GM19452 (cell line): ENCODE data around the gene UGT2B11.
"Not testable (repeated sequence)": the region's sequence is repeated elsewhere in the genome, so short reads cannot be mapped to it uniquely, and the experiment has no call there.

ENCODE experiments used
- ATAC-seq: cut with Tn5 transposase; IDR thresholded peaks from one replicate; pipeline ENCODE4 v1.9.1; 2021; ENCODE audit not compliant: unreplicated experiment

UGT2B11 gene

DNA sequence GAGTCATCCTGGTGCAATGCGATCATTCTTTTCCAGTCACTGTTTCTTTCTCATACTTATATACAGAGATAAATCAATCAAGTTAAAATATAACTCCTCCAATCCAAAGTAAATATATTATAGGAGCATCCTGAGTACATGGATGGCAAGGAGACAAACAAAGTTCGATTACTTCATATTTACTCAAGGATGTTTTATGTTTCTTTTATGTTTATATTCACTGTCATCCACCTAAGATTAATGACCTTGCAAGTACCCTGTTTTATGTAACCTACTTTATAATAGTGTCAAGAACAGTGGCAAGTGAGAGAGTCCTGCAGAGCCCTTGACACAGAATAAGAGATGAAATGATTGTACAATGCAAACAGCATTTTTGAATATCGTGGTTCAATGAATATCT lies at the start of gene UGT2B11:
TSS of gene UGT2B11 (minus strand) at position 33 of the 400 bp plus-strand sequence. CDS start at position 7, 26 bp downstream.
- no peak for ATAC-seq

DNA sequence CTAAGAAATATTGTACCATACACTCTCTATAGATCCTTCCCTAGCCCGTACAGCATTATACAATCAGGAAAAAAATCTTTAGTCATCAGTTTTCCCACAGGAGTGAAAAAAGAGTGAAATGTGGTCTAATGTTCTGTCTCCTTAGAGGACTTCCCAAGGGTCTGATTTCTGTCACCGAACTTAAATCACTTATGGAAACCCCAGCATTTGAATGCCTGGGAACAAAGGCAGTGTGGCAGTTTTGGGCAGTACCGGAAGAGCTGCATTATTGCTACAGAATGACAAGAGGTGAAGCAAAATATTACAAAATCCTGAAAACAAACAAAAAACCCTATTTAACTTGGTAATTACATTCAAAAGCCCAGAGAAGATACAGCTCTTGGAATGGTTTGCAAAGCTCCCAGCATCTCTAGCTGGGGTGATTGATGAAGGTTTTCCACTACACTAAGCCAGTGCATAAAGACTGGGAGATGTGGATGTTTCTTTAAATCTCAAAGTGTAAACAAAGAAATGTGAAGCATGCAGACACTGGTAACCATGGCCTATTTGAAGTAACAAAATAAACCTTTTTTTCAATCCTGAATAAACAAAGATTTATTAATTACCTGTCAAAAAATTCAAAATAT lies 38.7 kb upstream of the UGT2B11 start:
- not testable (repeated sequence) for ATAC-seq

DNA sequence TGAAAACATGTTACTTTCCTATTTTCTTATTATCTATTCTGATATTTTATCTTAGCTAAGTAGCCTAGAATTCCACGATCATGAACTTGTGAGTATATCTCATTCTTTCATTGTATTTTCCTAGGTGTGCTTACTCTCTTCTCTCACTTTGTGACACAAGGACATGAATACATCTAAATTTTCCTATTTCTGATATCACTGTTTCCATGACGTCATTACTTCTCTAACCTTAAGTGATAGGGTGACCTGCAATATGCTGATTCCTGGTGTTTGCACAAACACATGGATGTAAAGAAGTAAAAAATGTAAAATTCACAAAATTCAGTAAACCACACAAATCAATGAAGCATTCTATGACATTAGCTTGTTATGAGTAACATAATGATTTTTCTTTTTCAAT lies 36.3 kb upstream of the UGT2B11 start:
- not testable (repeated sequence) for ATAC-seq

DNA sequence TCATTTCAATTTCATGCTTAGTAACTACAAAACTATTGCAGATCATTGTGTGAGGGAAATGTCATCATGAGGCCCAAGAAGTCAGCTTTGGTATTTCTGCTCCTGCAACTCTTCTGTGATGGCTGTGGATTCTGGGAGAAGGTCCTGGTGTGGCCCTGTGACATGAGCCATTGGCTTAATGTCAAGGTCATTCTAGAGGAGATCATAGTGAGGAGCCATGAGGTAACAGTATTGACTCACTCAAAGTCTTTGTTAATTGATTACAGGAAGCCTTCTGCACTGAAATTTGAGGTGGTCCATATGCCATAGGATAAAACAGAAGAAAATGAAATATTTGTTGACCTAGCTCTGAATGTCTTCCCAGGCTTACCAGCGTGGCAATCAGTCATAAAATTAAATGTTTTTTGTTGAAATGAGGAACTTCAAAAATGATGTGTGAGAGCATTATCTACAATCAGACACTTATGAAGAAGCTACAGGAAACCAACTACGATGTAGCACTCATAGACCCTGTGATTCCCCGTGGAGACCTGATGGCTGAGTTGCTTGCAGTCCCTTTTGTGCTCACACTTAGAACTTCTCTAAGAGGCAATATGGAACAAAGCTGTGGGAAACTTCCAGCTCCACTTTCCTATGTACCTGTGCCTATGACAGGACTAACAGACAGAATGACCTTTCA lies 28.2 kb upstream of the UGT2B11 start:
- not testable (repeated sequence) for ATAC-seq

DNA sequence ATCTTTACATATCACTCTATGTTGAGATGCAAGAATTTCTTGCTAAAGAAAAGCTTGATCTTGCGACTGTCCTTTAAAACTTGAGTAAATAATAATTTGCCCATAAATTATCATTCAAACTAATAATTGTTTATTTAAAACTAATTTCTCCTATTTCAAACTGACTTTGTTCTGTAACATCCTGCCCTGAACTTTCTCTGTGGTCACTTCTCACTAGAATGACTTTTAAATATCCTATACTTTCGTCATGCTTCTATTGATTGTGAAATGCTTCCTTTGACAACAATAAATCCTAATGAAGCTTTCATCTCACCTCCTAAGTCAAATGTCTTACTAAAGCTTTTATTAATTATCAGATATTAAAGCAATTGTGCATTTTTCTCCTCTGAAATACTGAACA lies 27.2 kb upstream of the UGT2B11 start:
- not testable (repeated sequence) for ATAC-seq

GRCh38 chr4:69240787-69241186 lies 26.2 kb upstream of the UGT2B11 start:
- not testable (repeated sequence) for ATAC-seq

- ATAC-seq = no peak
Observed at GRCh38 chr4:69239557-69240168, 25.1 kb upstream of the UGT2B11 start.

- no peak for ATAC-seq
Observed at GRCh38 chr4:69239092-69239491, 24.5 kb upstream of the UGT2B11 start.

GRCh38 chr4:69224891-69225290 lies 10.3 kb upstream of the UGT2B11 start:
- no peak for ATAC-seq

DNA sequence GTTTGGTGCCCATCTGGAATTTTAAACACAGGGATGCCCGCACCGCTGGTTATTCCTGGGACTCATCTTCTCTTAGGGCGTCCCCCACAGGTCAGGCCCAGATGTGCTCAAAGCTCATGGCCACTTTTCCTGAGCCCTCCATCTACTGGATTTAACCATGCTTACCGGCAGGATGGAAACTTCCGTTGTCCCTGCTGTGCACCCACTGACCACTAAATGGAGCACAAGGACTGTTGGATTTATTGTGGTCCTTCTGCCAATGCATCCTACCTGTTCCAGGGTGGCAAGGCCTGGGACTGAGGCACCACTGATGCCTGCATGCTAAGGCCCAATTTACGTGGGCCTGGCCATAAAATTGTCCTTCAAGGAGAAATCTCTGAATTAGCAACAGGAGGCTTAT lies 8.7 kb upstream of the UGT2B11 start:
- not testable (repeated sequence) for ATAC-seq

GRCh38 chr4:69218491-69218890 lies 3.9 kb upstream of the UGT2B11 start:
- not testable (repeated sequence) for ATAC-seq

DNA sequence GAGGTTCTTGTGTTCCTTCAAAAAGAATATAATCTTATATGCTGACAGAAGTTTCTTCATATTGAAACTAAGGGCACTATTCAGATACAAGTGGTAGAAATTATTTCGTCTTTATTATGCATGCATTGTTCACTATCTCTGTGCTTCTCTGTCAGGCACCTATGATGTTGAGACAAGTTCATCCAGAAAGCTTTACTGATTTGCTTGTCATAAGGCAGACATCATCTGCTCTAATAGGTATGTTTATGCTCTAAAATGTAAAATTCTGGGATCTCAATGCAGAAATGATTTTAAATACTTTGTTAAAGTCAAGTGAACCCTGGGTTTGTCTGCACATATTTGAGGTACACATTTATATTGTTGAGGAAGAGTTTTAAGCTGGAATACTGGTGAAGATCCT lies 3.6 kb downstream of the UGT2B11 start:
- ATAC-seq = no peak

DNA sequence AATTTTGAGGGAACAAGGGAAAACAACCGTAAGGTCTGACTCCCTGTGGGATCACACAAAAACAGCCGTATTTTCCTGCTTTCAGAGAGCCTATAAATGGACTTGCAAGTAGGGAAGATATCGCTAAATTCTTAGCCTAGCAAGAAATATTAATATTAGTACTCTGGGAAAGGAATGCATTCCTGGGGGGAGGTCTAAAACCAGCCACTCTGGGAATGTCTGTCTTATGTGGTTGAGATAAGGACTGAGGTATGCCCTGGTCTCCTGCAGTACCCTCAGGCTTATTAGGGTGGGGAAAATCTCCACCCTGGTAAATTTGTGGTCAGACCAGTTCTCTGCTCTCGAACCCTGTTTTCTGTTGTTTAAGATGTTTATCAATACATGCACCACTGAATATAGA lies 16.0 kb downstream of the UGT2B11 start:
- not testable (repeated sequence) for ATAC-seq

DNA sequence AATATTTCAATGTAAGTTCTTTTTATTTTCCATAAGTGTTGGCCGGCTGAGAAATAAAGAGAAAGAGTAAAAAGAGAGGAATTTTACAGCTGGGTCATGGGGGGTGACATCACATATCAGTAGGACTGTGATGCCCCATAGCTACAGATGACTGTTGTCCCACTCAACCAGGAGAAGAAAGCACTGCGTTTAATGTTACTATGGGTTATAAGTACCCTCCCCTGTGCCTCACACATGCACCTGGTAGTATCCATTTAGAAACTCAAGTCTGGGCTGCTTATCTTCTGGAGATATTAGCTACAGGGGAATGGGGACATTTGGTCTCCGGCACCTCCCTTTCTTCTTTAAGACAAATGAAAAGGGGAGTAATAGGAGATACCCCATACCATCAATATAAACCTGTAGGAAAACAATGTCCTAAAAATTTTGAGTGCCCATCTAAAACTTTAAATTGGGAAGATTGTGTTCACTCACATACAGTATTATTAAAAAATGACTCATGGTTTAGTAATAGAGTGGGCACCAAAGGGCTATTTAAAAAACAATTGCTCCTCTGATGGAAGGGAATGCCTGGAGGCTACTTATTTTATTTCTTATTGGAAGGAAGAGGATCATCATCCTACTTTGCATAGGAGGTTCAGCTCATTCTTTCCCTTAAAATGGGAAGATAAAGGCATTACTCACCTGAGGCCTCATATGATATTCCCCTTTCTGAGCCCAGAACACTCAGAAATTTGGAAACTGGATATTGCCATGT lies 18.2 kb downstream of the UGT2B11 start:
- no peak for ATAC-seq

GRCh38 chr4:69194166-69194565 lies 20.4 kb downstream of the UGT2B11 start:
- no peak for ATAC-seq

DNA sequence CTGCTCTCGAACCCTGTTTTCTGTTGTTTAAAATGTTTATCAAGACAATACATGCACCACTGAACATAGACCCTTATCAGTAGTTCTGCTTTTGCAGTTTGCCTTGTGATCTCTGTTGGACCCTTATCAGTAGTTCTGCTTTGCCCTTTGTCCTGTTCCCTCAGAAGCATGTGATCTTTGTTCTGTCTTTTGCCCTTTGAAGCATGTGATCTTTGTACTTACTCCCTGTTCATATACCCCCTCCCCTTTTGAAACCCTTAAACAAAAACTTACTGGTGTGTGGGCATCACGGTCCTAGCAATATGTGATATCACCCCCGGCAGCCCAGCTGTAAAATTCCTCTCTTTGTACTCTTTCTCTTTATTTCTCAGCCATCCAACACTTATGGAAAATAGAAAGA lies 22.6 kb downstream of the UGT2B11 start:
- ATAC-seq = not testable (repeated sequence)

GRCh38 chr4:69190621-69191020 lies 23.9 kb downstream of the UGT2B11 start:
- not testable (repeated sequence) for ATAC-seq

- ATAC-seq = not testable (repeated sequence)
Observed at GRCh38 chr4:69181519-69182169, 32.9 kb downstream of the UGT2B11 start.

- ATAC-seq = not testable (repeated sequence)
Observed at GRCh38 chr4:69179817-69180216, 34.7 kb downstream of the UGT2B11 start.

DNA sequence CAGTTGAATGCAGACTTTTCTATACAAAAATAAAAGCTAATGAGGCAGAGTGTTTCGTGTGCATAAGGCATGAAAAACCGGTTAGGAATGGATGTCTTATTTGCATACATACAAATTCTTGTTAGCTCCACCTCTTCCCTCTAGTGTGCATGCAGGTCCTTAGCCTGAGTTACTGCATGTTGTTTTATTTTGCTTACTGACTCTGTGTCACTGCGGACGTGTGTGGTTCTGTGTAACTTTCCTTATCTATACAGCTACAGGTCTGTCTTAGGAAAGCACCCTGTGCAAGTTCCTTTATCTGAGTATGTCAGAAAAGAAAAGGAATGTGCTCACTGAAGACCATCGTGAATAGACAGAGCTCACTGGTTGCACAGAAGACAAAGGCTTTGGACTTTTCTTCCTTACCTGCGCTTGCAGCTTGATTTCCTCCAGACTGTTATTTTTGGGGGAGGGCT lies 35.8 kb downstream of the UGT2B11 start:
- not testable (repeated sequence) for ATAC-seq
